Prostate gland (tissue), 2 donors: ENCODE measurements around the gene RABEPK. TPM values are rescaled to one million over a fixed set of nuclear protein-coding genes. Genes with fewer than 3 reads are reported as not detected.
"Not testable (repeated sequence)": the region's sequence is repeated elsewhere in the genome, so short reads cannot be mapped to it uniquely, and the experiment has no call there.

Source experiments
- DNase-seq: peaks from one replicate; pipeline ENCODE4 v3.0.0-alpha.2; 2019; ENCODE audit warnings: low spot score
- H3K27ac ChIP-seq, 2 donors: fragments of 200-600 bp; sonication (generic); 2 replicates each; pipeline ENCODE4 v1.5.1; 2017 to 2019
- H3K27me3 ChIP-seq: fragments of 200-600 bp; sonication (generic); replicated peaks from 2 replicates; pipeline ENCODE4 v1.5.1; 2019; ENCODE audit not compliant: insufficient read depth
- H3K36me3 ChIP-seq, 2 donors: fragments of 200-600 bp; sonication (generic); 1 replicate in 1 of 2; 2 replicates in 1 of 2; pipeline versions ENCODE4 v1.5.1 to v1.8.1; 2017 to 2019
- H3K4me1 ChIP-seq: fragments of 200-600 bp; sonication (generic); replicated peaks from 2 replicates; pipeline ENCODE4 v1.5.1; 2019
- H3K4me3 ChIP-seq, 2 donors: fragments of 200-600 bp; sonication (generic); 2 replicates each; pipeline ENCODE4 v1.5.1; 2017 to 2019
- H3K9me3 ChIP-seq: fragments of 200-600 bp; sonication (generic); 2 replicates; pipeline ENCODE4 v1.5.1; 2017
- POLR2A ChIP-seq: fragments of 450-650 bp; IDR thresholded peaks from one replicate; pipeline ENCODE4 v1.6.1; 2016; ENCODE audit warnings: antibody characterized with exemption, mild to moderate bottlenecking
- POLR2AphosphoS5 ChIP-seq: sonication (generic); formaldehyde crosslinking; IDR thresholded peaks from one replicate; pipeline ENCODE4 v1.6.1; 2017; ENCODE audit warnings: antibody characterized with exemption
- WGBS: methylation state at CpG from one replicate; pipeline ENCODE4 v1.1.5; 2018; 5-methylcytosine and 5-hydroxymethylcytosine counted together
- intact Hi-C: fragments of 100-400 bp; cut with DNase I; formaldehyde crosslinking; loops from one replicate; pipeline ENCODE4 v1.14.2; 2022
- total RNA-seq, 2 donors: library from RNA; depleted of rRNA; stranded (reverse); fragments of >200 nt; gene quantifications; one replicate each; pipeline ENCODE4 v1.1.0, GENCODE V29; 2016
- TF ChIP-seq, protein P1 (sequence below), 4 experiments: fragments of 200-600 bp in 2 of 4; fragments of 450-650 bp in 2 of 4; sonication (generic) in 2 of 4; IDR thresholded peaks; 1 replicate in 3 of 4; 2 replicates in 1 of 4; pipeline ENCODE4 v1.5.1; 2016 to 2019; ENCODE audit warnings: antibody characterized with exemption in 4 of 4, mild to moderate bottlenecking in 2 of 4, moderate library complexity in 2 of 4

RABEPK gene
- total RNA-seq, 2 donors from 2014 or later: 13.3 to 14.2 TPM

DNA sequence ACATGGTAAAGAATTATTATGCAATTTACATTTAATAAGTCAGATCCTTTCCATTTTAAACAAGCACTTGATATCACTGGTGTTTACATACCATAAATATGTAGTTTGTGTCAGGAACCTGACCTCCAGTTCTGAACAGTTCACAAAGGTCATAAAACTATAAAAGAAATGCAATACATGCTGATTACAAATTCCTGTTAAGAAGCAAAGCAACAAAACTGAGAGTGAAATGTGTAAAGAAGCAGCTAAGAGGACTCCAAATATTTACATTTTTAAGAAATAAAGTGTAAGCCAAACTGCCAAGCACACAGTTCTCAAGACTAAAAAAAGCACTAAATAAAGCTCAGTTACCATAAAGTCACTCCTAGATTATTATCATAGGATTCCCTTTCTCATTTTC lies 39.6 kb upstream of the RABEPK start:
- no peaks in the 10 kb centered on the region for H3K9me3 ChIP-seq
- H3K4me3 ChIP-seq: no peak overlapping the region
- TF ChIP-seq POLR2A: no peak
- no peak for TF ChIP-seq POLR2AphosphoS5
- TF ChIP-seq, protein P1, sequence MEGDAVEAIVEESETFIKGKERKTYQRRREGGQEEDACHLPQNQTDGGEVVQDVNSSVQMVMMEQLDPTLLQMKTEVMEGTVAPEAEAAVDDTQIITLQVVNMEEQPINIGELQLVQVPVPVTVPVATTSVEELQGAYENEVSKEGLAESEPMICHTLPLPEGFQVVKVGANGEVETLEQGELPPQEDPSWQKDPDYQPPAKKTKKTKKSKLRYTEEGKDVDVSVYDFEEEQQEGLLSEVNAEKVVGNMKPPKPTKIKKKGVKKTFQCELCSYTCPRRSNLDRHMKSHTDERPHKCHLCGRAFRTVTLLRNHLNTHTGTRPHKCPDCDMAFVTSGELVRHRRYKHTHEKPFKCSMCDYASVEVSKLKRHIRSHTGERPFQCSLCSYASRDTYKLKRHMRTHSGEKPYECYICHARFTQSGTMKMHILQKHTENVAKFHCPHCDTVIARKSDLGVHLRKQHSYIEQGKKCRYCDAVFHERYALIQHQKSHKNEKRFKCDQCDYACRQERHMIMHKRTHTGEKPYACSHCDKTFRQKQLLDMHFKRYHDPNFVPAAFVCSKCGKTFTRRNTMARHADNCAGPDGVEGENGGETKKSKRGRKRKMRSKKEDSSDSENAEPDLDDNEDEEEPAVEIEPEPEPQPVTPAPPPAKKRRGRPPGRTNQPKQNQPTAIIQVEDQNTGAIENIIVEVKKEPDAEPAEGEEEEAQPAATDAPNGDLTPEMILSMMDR (IDR thresholded peaks at IDR 0.05): no peak
- H3K27me3 ChIP-seq: no peaks in the 10 kb centered on the region
- no peak for DNase-seq
- no peaks in the 10 kb centered on the region for H3K4me1 ChIP-seq
- no peaks in the 10 kb centered on the region for H3K36me3 ChIP-seq
- no peak overlapping the region for H3K27ac ChIP-seq
- intact Hi-C loops: no loop called here

DNA sequence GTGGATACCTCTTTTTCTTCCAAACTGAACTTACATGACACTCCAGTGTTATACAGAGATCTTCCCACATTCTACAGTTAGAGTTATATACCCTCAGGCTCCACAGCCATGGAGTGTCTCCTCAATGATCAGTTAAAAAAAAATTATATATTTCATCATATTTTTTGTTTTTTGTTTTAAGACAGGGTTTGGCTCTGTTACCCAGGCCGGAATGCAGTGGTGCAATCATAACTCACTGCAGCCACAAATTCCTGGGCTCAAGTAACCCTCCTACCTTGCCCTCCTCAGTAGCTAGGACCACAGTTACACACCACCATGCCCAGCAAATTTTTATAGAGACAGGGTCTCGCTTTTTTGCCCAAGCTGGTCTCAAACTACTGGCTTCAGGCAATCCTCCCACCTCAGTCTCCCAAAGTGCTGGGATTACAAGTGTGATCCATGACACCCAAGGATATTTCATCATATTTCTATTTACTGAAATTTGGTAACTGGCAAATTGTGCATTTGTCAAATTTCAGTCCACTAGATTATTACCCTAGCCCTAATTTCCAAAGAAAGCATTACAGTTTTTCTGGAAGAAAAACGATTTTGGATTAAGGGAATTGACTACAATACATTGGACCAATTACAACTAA lies 38.9 kb upstream of the RABEPK start:
- 81% methylated on average over 3 of the region's 3 CpGs for WGBS
- H3K27me3 ChIP-seq: no peaks in the 10 kb centered on the region
- H3K9me3 ChIP-seq: no peaks in the 10 kb centered on the region
- no peak overlapping the region for H3K4me3 ChIP-seq
- no peaks in the 10 kb centered on the region for H3K4me1 ChIP-seq
- H3K27ac ChIP-seq: no peak overlapping the region
- DNase-seq: no peak
- intact Hi-C loops: no loop called here
- H3K36me3 ChIP-seq: no peaks in the 10 kb centered on the region
- TF ChIP-seq, protein P1 (IDR thresholded peaks at IDR 0.05): no peak
- TF ChIP-seq POLR2A: no peak
- TF ChIP-seq POLR2AphosphoS5: no peak

DNA sequence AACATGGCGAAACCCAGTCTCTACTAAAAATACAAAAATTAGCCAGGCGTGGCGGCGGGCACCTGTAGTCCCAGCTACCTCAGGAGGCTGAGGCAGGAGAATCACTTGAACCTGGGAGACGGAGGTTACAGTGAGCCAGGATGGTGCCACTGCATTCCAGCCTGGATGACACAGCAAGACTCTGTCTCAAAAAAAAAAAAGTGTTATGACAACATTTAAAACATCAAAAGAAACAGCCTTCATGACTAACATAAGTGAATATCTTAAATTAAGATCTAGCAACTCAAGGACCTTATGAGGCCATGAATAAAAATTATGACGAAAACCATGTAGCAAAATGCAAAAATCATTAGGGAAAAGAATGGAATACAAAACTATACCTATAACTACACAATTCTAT lies 37.5 kb upstream of the RABEPK start:
- H3K4me3 ChIP-seq, DNase-seq, H3K27ac ChIP-seq, H3K27me3 ChIP-seq, H3K4me1 ChIP-seq, H3K36me3 ChIP-seq, intact Hi-C loops, H3K9me3 ChIP-seq: not testable (repeated sequence)
- 93% methylated on average over 6 of the region's 6 CpGs for WGBS

DNA sequence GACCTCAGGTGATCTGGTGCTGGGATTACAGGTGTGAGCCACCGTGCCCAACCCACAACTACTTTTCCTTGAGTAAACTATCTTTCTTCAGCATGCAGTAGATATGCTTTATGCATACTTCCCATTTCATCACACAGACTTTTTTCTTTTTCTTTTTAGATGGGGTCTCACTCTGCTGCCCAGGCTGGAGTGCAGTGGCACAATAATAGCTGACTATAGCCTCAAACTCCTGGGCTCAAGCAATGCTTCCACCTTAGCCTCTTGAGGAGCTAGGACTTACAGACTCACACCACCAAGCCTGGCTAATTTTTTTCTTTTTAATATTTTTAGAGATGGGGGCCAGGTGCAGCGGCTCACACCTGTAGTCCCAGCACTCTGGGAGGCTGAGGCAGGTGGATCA lies 33.6 kb upstream of the RABEPK start:
- Histone ChIP-seq H3K4me1 (no peaks in the 10 kb centered on the region), H3K36me3 (no peaks in the 10 kb centered on the region), H3K27me3 (no peaks in the 10 kb centered on the region), H3K27ac (no peak overlapping the region), H3K9me3 (no peaks in the 10 kb centered on the region), H3K4me3 (no peak overlapping the region)
- WGBS: 100% methylated on average over 2 of the region's 2 CpGs
- intact Hi-C loops: no loop called here
- no peak for DNase-seq
- TF ChIP-seq POLR2A (no peak), POLR2AphosphoS5 (no peak)
- TF ChIP-seq, protein P1 (IDR thresholded peaks at IDR 0.05): no peak

DNA sequence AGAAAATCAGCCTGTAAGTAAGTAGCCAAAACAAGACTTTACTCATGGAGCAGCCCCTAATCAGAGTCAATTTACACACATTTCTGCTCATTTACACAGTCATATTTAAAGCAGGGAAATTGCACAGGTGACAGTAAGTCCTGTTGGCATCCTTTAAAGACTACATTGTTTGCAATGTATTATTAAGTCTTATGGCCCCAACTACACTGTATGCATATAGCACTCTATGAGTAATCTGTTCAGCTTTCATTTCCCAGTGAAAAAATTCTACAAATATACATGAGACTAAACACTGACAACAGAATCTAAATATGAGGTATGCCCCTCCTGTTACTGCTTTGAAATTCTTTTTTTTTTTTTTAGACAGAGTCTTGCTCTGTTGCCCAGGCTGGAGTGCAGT lies 30.4 kb upstream of the RABEPK start:
- TF ChIP-seq POLR2A: no peak
- TF ChIP-seq, protein P1 (IDR thresholded peaks at IDR 0.05): no peak
- no peak for TF ChIP-seq POLR2AphosphoS5
- H3K4me3 ChIP-seq: no peak overlapping the region
- no peaks in the 10 kb centered on the region for H3K36me3 ChIP-seq
- no peak for DNase-seq
- intact Hi-C loops: no loop called here
- H3K27me3 ChIP-seq: no peaks in the 10 kb centered on the region
- H3K9me3 ChIP-seq: no peaks in the 10 kb centered on the region
- H3K4me1 ChIP-seq: no peaks in the 10 kb centered on the region
- no peak overlapping the region for H3K27ac ChIP-seq
